Uterine smooth muscle cell (primary cell): ENCODE measurements around the gene PPM1M. TPM values are rescaled to one million over a fixed set of nuclear protein-coding genes. Genes with fewer than 3 reads are reported as not detected.

Experiments
- total RNA-seq: library from RNA; depleted of rRNA; stranded (reverse); fragments of >200 nt; gene quantifications from 2 replicates; pipeline ENCODE4 v1.2.3, GENCODE V29; 2014

The PPM1M gene
- total RNA-seq, result 16.6 and 33.1 TPM in 2 replicates

GRCh38 chr3:52245322-52246263 lies at the start of gene PPM1M:
Gene PPM1M (plus strand): TSS chr3:52245759. CDS start chr3:52245825, 66 bp downstream.

GRCh38 chr3:52197842-52198625 lies 47.5 kb upstream of the PPM1M start, which contains the start of gene ALAS1:
Gene ALAS1 (plus strand): TSS chr3:52198160. CDS start chr3:52199242, 1,082 bp downstream.

GRCh38 chr3:52225452-52226228 lies 19.9 kb upstream of the PPM1M start, which contains the start of gene TLR9:
Gene TLR9 (minus strand): TSS chr3:52225645. CDS start chr3:52225529, 116 bp downstream.

GRCh38 chr3:52238761-52239701 lies 6.5 kb upstream of the PPM1M start, which contains the start of gene TWF2:
Gene TWF2 (minus strand): TSS chr3:52239158. CDS start chr3:52239016, 142 bp downstream.

GRCh38 chr3:52278510-52279069 lies 33.0 kb downstream of the PPM1M start, which contains the start of gene WDR82:
Gene WDR82 (minus strand): TSS chr3:52278649. CDS start chr3:52278361, 288 bp downstream.

Other genes starting within 250 kb of the PPM1M start
- 767 and 1,154 TPM in 2 replicates for gene RPL29, start 249.9 kb upstream of the PPM1M start, total RNA-seq
- 7.9 and 8.6 TPM in 2 replicates for gene DUSP7, start 189.2 kb upstream of the PPM1M start, total RNA-seq
- 9.4 and 24.8 TPM in 2 replicates for gene POC1A, start 91.3 kb upstream of the PPM1M start, total RNA-seq
- 40.4 and 45.4 TPM in 2 replicates for gene ALAS1, start 47.6 kb upstream of the PPM1M start, total RNA-seq
- gene TLR9, start 20.1 kb upstream of the PPM1M start, total RNA-seq, result under 0.01 TPM in 1 of 2 replicates, not detected in the other
- 129 and 153 TPM in 2 replicates for gene TWF2, start 6.6 kb upstream of the PPM1M start, total RNA-seq
- 70.7 and 81.5 TPM in 2 replicates for gene WDR82, start 32.9 kb downstream of the PPM1M start, total RNA-seq
- gene GLYCTK, start 42.1 kb downstream of the PPM1M start, total RNA-seq, result 9.5 and 19.8 TPM in 2 replicates
- gene DNAH1, start 70.6 kb downstream of the PPM1M start, total RNA-seq, result 2.1 and 4.1 TPM in 2 replicates
- gene BAP1, start 164.2 kb downstream of the PPM1M start, total RNA-seq, result 49.4 and 56.6 TPM in 2 replicates
- 2.7 and 5.8 TPM in 2 replicates for gene PHF7, start 164.9 kb downstream of the PPM1M start, total RNA-seq
- under 0.01 TPM in 2 replicates for gene SEMA3G, start 199.3 kb downstream of the PPM1M start, total RNA-seq
- gene TNNC1, start 208.3 kb downstream of the PPM1M start, total RNA-seq, result 0.33 TPM in 1 of 2 replicates, not detected in the other
- 67.1 and 97.0 TPM in 2 replicates for gene NISCH, start 209.8 kb downstream of the PPM1M start, total RNA-seq
- 0.44 and 0.62 TPM in 2 replicates for gene STAB1, start 249.6 kb downstream of the PPM1M start, total RNA-seq